Measurements from ENCODE around the gene MFSD2B.

DNA sequence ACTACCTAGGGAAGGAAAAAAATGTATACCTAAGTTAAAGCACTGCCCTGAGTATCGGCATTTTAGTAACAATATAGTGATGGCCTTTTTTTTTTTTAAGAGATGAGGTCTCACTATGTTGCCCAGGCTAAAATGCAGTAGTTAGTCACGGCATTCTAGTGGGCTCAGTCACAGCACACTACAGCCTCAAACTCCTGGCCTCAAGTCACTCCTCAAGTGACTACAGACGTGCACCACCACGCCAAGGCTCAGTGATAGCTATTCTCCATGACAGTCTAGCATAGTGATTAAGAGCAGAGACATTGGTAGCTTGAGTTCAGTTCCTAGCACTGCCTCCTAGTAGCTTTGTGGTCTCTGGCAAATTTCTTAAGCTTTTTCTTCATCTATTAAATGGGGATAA, 42.0 kb upstream of the MFSD2B start:
- no peak for TF ChIP-seq YY1 (IDR thresholded peaks at IDR 0.05; ENCODE audit: low read depth, low read length)
- no peak for TF ChIP-seq GABPA (IDR thresholded peaks at IDR 0.05; ENCODE audit: low read depth)
- TF ChIP-seq POLR2A (IDR thresholded peaks at IDR 0.05; ENCODE audit: low read depth, low read length) = no peak
- TF ChIP-seq, protein P1, sequence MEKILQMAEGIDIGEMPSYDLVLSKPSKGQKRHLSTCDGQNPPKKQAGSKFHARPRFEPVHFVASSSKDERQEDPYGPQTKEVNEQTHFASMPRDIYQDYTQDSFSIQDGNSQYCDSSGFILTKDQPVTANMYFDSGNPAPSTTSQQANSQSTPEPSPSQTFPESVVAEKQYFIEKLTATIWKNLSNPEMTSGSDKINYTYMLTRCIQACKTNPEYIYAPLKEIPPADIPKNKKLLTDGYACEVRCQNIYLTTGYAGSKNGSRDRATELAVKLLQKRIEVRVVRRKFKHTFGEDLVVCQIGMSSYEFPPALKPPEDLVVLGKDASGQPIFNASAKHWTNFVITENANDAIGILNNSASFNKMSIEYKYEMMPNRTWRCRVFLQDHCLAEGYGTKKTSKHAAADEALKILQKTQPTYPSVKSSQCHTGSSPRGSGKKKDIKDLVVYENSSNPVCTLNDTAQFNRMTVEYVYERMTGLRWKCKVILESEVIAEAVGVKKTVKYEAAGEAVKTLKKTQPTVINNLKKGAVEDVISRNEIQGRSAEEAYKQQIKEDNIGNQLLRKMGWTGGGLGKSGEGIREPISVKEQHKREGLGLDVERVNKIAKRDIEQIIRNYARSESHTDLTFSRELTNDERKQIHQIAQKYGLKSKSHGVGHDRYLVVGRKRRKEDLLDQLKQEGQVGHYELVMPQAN (conservative IDR thresholded peaks at IDR 0.05) = no peak
- TF ChIP-seq TCF7 (IDR thresholded peaks at IDR 0.05; ENCODE audit: borderline replicate concordance) = no peak
- TF ChIP-seq RCOR1 (conservative IDR thresholded peaks at IDR 0.05; ENCODE audit: low read depth, low read length) = no peak
- TF ChIP-seq IKZF1 (conservative IDR thresholded peaks at IDR 0.05) = no peak
- TF ChIP-seq, protein P2, sequence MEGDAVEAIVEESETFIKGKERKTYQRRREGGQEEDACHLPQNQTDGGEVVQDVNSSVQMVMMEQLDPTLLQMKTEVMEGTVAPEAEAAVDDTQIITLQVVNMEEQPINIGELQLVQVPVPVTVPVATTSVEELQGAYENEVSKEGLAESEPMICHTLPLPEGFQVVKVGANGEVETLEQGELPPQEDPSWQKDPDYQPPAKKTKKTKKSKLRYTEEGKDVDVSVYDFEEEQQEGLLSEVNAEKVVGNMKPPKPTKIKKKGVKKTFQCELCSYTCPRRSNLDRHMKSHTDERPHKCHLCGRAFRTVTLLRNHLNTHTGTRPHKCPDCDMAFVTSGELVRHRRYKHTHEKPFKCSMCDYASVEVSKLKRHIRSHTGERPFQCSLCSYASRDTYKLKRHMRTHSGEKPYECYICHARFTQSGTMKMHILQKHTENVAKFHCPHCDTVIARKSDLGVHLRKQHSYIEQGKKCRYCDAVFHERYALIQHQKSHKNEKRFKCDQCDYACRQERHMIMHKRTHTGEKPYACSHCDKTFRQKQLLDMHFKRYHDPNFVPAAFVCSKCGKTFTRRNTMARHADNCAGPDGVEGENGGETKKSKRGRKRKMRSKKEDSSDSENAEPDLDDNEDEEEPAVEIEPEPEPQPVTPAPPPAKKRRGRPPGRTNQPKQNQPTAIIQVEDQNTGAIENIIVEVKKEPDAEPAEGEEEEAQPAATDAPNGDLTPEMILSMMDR (IDR thresholded peaks at IDR 0.05 in 2 of 3, conservative IDR thresholded peaks at IDR 0.05 in 1 of 3; ENCODE audit: control insufficient read depth in 2 of 3, extremely low read depth in 1 of 3, insufficient read depth in 1 of 3, low read depth in 3 of 3, low read length in 3 of 3) = no peak
